T-cell (primary cell): Measurements from ENCODE around the gene TRIM34. TPM values are rescaled to one million over a fixed set of nuclear protein-coding genes. Genes with fewer than 3 reads are reported as not detected.

Source experiments
- ATAC-seq, 4 experiments: fragments of 200-7000 bp in 3 of 4; fragments of 150-1000 bp in 1 of 4; cut with Tn5 transposase; replicated peaks in 1 of 4; 1 replicate in 3 of 4; 2 replicates in 1 of 4; pipeline ENCODE4 v1.10.0; 2021; ENCODE audit warnings: moderate library complexity in 3 of 4, mild to moderate bottlenecking in 2 of 4, moderate number of reproducible peaks in 1 of 4
- CTCF ChIA-PET, 2 donors: fragments of 300-600 bp; sonication (Branson Sonifier 250); formaldehyde crosslinking; loops; one replicate each; lab custom pipeline; 2022; ENCODE audit warnings: antibody characterized with exemption in 2 of 2; lab: Charles Lee
- POLR2A ChIA-PET, 2 donors: fragments of 300-600 bp; sonication (Branson Sonifier 250); formaldehyde crosslinking; loops; one replicate each; lab custom pipeline; 2022; ENCODE audit warnings: antibody characterized with exemption in 2 of 2; lab: Charles Lee
- DNase-seq, 35 experiments: peaks; one replicate each; pipeline versions ENCODE4 v3.0.0 to v3.0.0-alpha.2; 2013 to 2023
- H3K27ac ChIP-seq: one replicate; pipeline ENCODE4 v1.5.1; 2013; ENCODE audit warnings: low read length
- H3K27me3 ChIP-seq, 2 experiments: replicated peaks in 1 of 2; 1 replicate in 1 of 2; 2 replicates in 1 of 2; pipeline versions ENCODE4 v1.6.1 to v1.7.0; 2013; ENCODE audit warnings: low read length in 1 of 2, mixed read lengths in 1 of 2; ENCODE audit not compliant: control insufficient read depth in 2 of 2, insufficient read depth in 2 of 2; ENCODE audit errors: extremely low read depth in 1 of 2
- H3K36me3 ChIP-seq, 2 donors: 1 replicate in 1 of 2; 2 replicates in 1 of 2; pipeline versions ENCODE4 v1.6.1 to v1.7.0; 2013; ENCODE audit warnings: low read length in 1 of 2; ENCODE audit not compliant: control insufficient read depth in 2 of 2, insufficient read depth in 1 of 2; ENCODE audit errors: extremely low read depth in 1 of 2
- H3K4me1 ChIP-seq, 2 experiments: 1 replicate in 1 of 2; 2 replicates in 1 of 2; pipeline versions ENCODE4 v1.6.1 to v1.7.0; 2013; ENCODE audit warnings: low read length in 2 of 2, mixed read lengths in 1 of 2; ENCODE audit not compliant: insufficient read depth in 2 of 2, control insufficient read depth in 1 of 2; ENCODE audit errors: extremely low read depth in 1 of 2
- H3K4me3 ChIP-seq, 2 donors: 1 replicate in 1 of 2; 2 replicates in 1 of 2; pipeline versions ENCODE4 v1.5.1 to v1.7.0; 2013; ENCODE audit warnings: mild to moderate bottlenecking in 2 of 2, low read length in 1 of 2, moderate library complexity in 1 of 2; ENCODE audit not compliant: control insufficient read depth in 1 of 2; ENCODE audit errors: extremely low read depth in 1 of 2
- H3K9me3 ChIP-seq: 2 replicates; pipeline ENCODE4 v1.7.0; 2013
- H3K27ac Mint-ChIP-seq, 2 donors: one replicate each; pipeline ENCODE4 v1.8.0; 2020 to 2021; ENCODE audit warnings: mild to moderate bottlenecking in 2 of 2, mixed read lengths in 2 of 2
- H3K27me3 Mint-ChIP-seq, 2 donors: one replicate each; pipeline ENCODE4 v1.8.0; 2021 to 2022; ENCODE audit warnings: mixed read lengths in 2 of 2
- H3K36me3 Mint-ChIP-seq: one replicate; pipeline ENCODE4 v1.8.0; 2021; ENCODE audit warnings: mixed read lengths
- H3K4me1 Mint-ChIP-seq, 3 donors: one replicate each; pipeline ENCODE4 v1.8.0; 2020 to 2022; ENCODE audit warnings: mixed read lengths in 3 of 3, mild to moderate bottlenecking in 1 of 3
- H3K4me3 Mint-ChIP-seq, 3 donors: one replicate each; pipeline ENCODE4 v1.8.0; 2020 to 2022; ENCODE audit warnings: mild to moderate bottlenecking in 3 of 3, mixed read lengths in 3 of 3, moderate library complexity in 3 of 3
- H3K9me3 Mint-ChIP-seq, 3 donors: one replicate each; pipeline ENCODE4 v1.8.0; 2020 to 2022; ENCODE audit warnings: mixed read lengths in 3 of 3
- WGBS: methylation state at CpG from one replicate; pipeline ENCODE4 v1.1.5; 2013; ENCODE audit warnings: missing lambda C conversion rate; ENCODE audit not compliant: insufficient coverage; 5-methylcytosine and 5-hydroxymethylcytosine counted together
- total RNA-seq, 35 experiments: library from RNA in 6 of 35; stranded (reverse) in 6 of 35; fragments of 120-200 nt in 1 of 35; gene quantifications; one replicate each; pipeline versions ENCODE4 v1.2.1 to v1.2.4 and lab custom pipeline; 2013 to 2026

Gene TRIM34
- total RNA-seq, 5 donors from 2014 or later (not counting 1 experiment from before 2014, with no cell fraction given) = 7.4 to 13.5 (median 10.4) TPM

DNA sequence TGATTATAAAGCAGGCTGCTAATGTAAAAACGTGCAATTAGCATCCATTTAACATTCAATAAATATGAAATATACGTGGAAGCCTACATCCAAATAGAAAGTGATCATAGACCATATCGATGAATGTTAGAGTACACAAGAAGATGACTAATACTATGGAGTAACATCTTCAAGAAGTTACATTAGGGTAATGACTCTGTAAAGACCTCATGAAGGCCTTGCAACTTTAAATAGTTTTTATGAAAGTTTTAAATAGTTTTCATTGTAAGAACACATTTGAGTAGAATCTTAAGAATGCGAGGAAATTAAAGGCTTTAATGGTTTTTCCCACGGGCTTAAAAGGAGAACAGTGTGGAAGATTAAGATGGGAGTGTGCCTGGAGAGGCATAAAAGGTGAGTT, 1.4 kb downstream of the TRIM34 start:
- Histone ChIP-seq H3K4me1 (peaks cover 8 to 21% of the 10 kb centered on the region in 2 experiments), H3K36me3 (no peaks in the 10 kb centered on the region), H3K4me3 (no peak overlapping the region), H3K9me3 (no peaks in the 10 kb centered on the region), H3K27me3 (no peaks in the 10 kb centered on the region), H3K27ac (no peak overlapping the region)
- DNase-seq = no peak
- ChIA-PET CTCF (no interaction called here), POLR2A (no interaction called here)
- Mint-ChIP-seq H3K27me3 (no peaks in the 10 kb centered on the region), H3K4me1 (peaks cover 51 to 60% (median 60%) of the 10 kb centered on the region in 3 donors), H3K36me3 (peaks cover 26% of the 10 kb centered on the region), H3K4me3 (peak overlapping the region; percentile 83 to 97 (median 87)), H3K9me3 (no peaks in the 10 kb centered on the region), H3K27ac (peak overlapping the region; percentile 92 to 93)
- 100% methylated on average over 2 of the region's 5 CpGs for WGBS
- ATAC-seq = no peak

DNA sequence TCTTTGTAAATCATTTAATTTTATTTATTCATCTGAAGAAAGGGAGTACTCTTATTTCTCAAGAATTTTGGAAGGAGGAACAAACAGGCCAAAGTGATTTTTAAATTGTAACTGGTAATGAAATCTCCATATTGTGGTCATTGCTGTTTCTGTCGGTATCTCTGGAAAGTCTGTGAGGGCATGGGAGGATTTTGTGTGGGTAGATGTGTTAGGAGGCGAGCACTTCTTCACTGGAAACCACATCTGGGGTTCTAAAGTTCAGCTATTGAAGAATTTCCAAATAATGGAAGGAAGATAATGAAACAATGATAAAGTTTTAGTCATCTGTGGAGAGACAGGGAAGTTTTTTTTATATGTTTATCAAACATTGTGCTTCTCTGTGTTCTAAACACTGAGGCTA, 6.6 kb downstream of the TRIM34 start:
- Mint-ChIP-seq H3K27ac (peak overlapping the region; percentile 25 to 48), H3K9me3 (no peaks in the 10 kb centered on the region), H3K36me3 (peaks cover 63% of the 10 kb centered on the region), H3K27me3 (no peaks in the 10 kb centered on the region), H3K4me1 (peaks cover 32 to 52% (median 49%) of the 10 kb centered on the region in 3 donors), H3K4me3 (no peak overlapping the region)
- H3K27me3 ChIP-seq = no peaks in the 10 kb centered on the region
- H3K4me3 ChIP-seq = no peak overlapping the region
- 47% methylated on average over 2 of the region's 2 CpGs for WGBS
- no peak overlapping the region for H3K27ac ChIP-seq
- DNase-seq (no peak), ATAC-seq (no peak)
- no peaks in the 10 kb centered on the region for H3K9me3 ChIP-seq
- CTCF ChIA-PET = no interaction called here
- H3K36me3 ChIP-seq = peaks cover 0 to 23% of the 10 kb centered on the region in 2 donors
- POLR2A ChIA-PET = no interaction called here
- peaks cover 2 to 6% of the 10 kb centered on the region in 2 experiments for H3K4me1 ChIP-seq

DNA sequence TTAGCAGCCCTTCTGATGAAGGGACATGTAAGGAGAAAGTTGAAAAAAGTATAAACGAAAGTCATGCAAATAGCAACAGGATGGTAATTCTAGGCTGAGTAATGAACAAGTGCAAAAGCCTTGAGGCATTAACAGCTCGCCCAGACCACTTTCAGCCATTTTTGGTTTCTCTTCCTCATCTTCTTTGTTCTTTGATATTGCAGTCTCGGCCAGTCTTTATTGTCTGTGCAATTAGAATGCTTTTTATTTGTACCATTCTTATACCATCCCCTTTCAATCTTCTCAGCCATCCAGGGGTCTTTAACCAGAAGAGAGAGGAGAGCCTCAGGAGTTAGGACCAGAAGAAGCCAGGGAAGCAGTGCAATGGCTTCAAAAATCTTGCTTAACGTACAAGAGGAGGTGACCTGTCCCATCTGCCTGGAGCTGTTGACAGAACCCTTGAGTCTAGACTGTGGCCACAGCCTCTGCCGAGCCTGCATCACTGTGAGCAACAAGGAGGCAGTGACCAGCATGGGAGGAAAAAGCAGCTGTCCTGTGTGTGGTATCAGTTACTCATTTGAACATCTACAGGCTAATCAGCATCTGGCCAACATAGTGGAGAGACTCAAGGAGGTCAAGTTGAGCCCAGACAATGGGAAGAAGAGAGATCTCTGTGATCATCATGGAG, 7.3 kb downstream of the TRIM34 start:
- no peak overlapping the region for H3K4me3 Mint-ChIP-seq
- H3K9me3 Mint-ChIP-seq = no peaks in the 10 kb centered on the region
- 78% methylated on average over 4 of the region's 5 CpGs for WGBS
- H3K4me3 ChIP-seq = no peak overlapping the region
- H3K27ac ChIP-seq = no peak overlapping the region
- no peaks in the 10 kb centered on the region for H3K27me3 ChIP-seq
- H3K9me3 ChIP-seq = no peaks in the 10 kb centered on the region
- POLR2A ChIA-PET = no interaction called here
- H3K27ac Mint-ChIP-seq = no peak overlapping the region
- H3K27me3 Mint-ChIP-seq = no peaks in the 10 kb centered on the region
- DNase-seq (no peak), ATAC-seq (no peak)
- CTCF ChIA-PET = no interaction called here
- H3K4me1 Mint-ChIP-seq = peaks cover 26 to 45% (median 42%) of the 10 kb centered on the region in 3 donors
- H3K36me3 ChIP-seq = peaks cover 0 to 23% of the 10 kb centered on the region in 2 donors
- H3K4me1 ChIP-seq = peaks cover 2% of the 10 kb centered on the region in 2 experiments
- peaks cover 65% of the 10 kb centered on the region for H3K36me3 Mint-ChIP-seq

DNA sequence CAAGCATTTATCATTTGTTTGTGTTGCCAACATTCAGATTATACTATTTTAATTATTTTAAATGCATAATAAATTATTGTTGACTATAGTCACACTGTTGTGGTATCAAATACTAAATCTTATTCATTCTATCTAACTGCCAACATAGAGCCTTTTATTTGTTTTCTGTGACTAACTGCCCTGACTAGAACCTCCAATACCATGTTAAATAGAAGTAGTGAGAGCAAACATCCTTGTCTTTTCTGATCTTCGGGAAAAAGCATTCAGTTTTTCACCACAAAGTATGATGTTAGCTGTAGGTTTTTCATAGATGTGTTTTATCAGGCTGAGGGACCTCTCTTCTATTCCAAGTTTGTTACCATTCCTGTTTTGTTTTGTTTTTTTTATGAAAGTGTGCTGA, 15.2 kb downstream of the TRIM34 start:
- no peak overlapping the region for H3K4me3 Mint-ChIP-seq
- no peak overlapping the region for H3K27ac Mint-ChIP-seq
- H3K9me3 ChIP-seq = no peaks in the 10 kb centered on the region
- H3K9me3 Mint-ChIP-seq = peaks cover 0 to 3% (median 0%) of the 10 kb centered on the region in 3 donors
- peaks cover 0 to 43% of the 10 kb centered on the region in 2 donors for H3K36me3 ChIP-seq
- H3K27me3 Mint-ChIP-seq = no peaks in the 10 kb centered on the region
- DNase-seq (no peak), ATAC-seq (no peak)
- WGBS = no CpG with 5 or more reads among the region's 1 CpG
- H3K27ac ChIP-seq = no peak overlapping the region
- CTCF ChIA-PET = interaction anchor here in 1 of 2 donors (0.7 kb wide), 1 partner anchor 23 kb away, joined by 9 read pairs; no protein-coding TSS in a partner anchor
- H3K27me3 ChIP-seq = no peaks in the 10 kb centered on the region
- no peak overlapping the region for H3K4me3 ChIP-seq
- H3K4me1 Mint-ChIP-seq = no peaks in the 10 kb centered on the region
- peaks cover 83% of the 10 kb centered on the region for H3K36me3 Mint-ChIP-seq
- no peaks in the 10 kb centered on the region for H3K4me1 ChIP-seq
- POLR2A ChIA-PET = no interaction called here

DNA sequence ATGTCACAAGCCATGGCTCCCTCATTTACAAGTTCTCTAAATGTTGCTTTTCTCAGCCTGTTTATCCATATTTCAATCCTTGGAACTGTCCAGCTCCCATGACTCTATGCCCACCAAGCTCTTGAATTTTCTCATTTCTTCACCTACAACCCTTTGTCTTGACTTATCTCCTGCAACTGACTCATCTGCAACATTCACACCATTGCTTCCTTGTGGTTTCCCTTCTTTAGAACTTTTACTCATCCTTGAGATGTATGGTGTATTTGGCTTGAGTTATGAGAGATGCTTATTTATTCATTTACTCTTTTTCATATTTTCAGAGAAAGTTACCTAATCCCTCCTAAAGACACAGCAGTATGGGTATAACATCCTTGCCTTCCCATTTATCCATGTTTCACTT, 18.8 kb downstream of the TRIM34 start:
- H3K27me3 Mint-ChIP-seq = no peaks in the 10 kb centered on the region
- H3K4me1 Mint-ChIP-seq = no peaks in the 10 kb centered on the region
- no peak overlapping the region for H3K27ac ChIP-seq
- ChIA-PET POLR2A (no interaction called here), CTCF (no interaction called here)
- H3K27ac Mint-ChIP-seq = no peak overlapping the region
- peaks cover 0 to 3% (median 0%) of the 10 kb centered on the region in 3 donors for H3K9me3 Mint-ChIP-seq
- ATAC-seq = no peak
- no peak overlapping the region for H3K4me3 ChIP-seq
- no peak overlapping the region for H3K4me3 Mint-ChIP-seq
- peaks cover 0 to 34% of the 10 kb centered on the region in 2 donors for H3K36me3 ChIP-seq
- DNase-seq = no peak
- peaks cover 52% of the 10 kb centered on the region for H3K36me3 Mint-ChIP-seq
- H3K9me3 ChIP-seq = no peaks in the 10 kb centered on the region
- H3K27me3 ChIP-seq = no peaks in the 10 kb centered on the region
- H3K4me1 ChIP-seq = no peaks in the 10 kb centered on the region

DNA sequence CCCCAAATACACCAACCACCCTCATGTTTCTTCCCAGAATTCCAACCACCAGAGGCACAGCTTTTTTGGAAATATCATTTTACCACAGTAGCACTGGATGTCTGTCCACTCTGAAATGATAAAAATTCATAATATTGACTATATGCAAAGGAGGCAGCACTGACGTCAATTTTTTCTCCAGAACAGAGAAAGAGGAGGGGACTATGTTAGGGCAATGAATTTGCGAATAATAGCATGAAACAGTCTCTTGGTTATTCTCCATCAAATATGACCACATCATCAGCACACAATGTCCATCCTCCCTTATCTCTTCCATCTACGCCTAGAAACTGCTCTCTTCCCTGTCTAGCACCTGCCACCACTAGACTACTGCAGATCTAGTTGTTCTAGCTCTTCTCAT, 21.3 kb downstream of the TRIM34 start:
- Histone ChIP-seq H3K9me3 (no peaks in the 10 kb centered on the region), H3K36me3 (peaks cover 0 to 23% of the 10 kb centered on the region in 2 donors), H3K27me3 (no peaks in the 10 kb centered on the region), H3K4me1 (no peaks in the 10 kb centered on the region), H3K27ac (no peak overlapping the region), H3K4me3 (no peak overlapping the region)
- 92% methylated on average over 1 of the region's 3 CpGs for WGBS
- ATAC-seq = no peak
- no peak overlapping the region for H3K27ac Mint-ChIP-seq
- ChIA-PET POLR2A (no interaction called here), CTCF (no interaction called here)
- DNase-seq = no peak
- no peaks in the 10 kb centered on the region for H3K27me3 Mint-ChIP-seq
- no peaks in the 10 kb centered on the region for H3K9me3 Mint-ChIP-seq
- peaks cover 37% of the 10 kb centered on the region for H3K36me3 Mint-ChIP-seq
- H3K4me3 Mint-ChIP-seq = no peak overlapping the region
- no peaks in the 10 kb centered on the region for H3K4me1 Mint-ChIP-seq
